ENCODE data around the gene SLC6A13. TPM values are rescaled to one million over a fixed set of nuclear protein-coding genes. Genes with fewer than 3 reads are reported as not detected.

SLC6A13 gene
- total and polyA plus RNA-seq, 4 donors, result 0.23 to 12.0 (median 7.5) TPM

DNA sequence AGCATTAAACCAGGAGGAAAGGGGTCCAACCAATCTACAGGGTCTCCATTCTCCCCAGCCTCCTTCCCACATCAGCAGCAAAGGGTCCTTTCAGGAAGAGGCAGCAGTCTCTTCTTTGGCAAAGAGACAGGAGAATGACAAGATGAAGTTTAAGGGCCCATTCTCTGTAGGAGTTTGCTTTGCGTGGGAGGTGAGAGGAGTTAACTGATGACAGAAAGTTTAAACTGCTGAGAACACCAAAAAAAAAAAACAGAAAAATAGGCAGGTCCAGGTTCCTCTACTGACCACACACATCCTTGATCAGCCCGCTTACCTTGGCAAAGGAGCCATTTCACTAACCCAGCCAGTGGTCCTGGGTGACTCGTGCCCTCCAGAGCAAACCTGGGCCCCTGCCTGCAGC is 5.7 kb downstream of the SLC6A13 start:
- WGBS, result 94% methylated on average over 3 of the region's 3 CpGs

DNA sequence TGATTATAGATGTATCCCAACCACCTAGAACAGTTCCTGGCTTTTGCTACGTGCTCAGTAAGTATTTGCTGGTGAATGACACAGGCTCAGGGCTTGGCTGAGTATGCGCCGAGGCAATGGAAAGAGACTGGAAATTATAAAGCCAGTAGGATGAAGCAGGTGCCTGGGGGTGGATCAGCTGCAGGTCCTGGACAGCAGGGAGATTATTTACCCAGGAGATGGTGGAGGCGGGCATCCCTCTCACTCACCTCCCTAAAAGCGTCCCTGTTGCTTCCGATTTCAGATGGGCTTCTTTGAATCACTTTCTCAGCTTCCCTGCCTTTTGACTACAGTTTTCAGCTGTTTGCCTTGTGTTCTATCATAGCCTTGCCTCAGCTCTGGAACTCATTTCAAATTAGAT is 6.4 kb downstream of the SLC6A13 start:
- Histone ChIP-seq H3K36me3 (ENCODE audit: control insufficient read depth in 4 of 4, insufficient read depth in 3 of 4, low read depth in 1 of 4, low read length in 3 of 4) (no peaks in the 10 kb centered on the region), H3K9ac (ENCODE audit: low read depth in 1 of 2, low read length in 2 of 2) (no peak overlapping the region), H3K4me1 (ENCODE audit: control insufficient read depth in 4 of 4, insufficient read depth in 4 of 4, low read length in 3 of 4) (peaks cover 3 to 16% (median 5%) of the 10 kb centered on the region in 4 donors), H3K27me3 (ENCODE audit: control insufficient read depth in 4 of 4, insufficient read depth in 4 of 4, low read length in 3 of 4) (peaks cover 0 to 2% (median 0%) of the 10 kb centered on the region in 4 donors), H3K27ac (ENCODE audit: low read depth in 1 of 2, low read length in 2 of 2) (no peak overlapping the region), H3K4me3 (ENCODE audit: low read depth in 1 of 3, low read length in 3 of 3) (no peak overlapping the region), H3K9me3 (ENCODE audit: control insufficient read depth in 4 of 4, low read length in 3 of 4) (no peaks in the 10 kb centered on the region)
- TF ChIP-seq RXRA (IDR thresholded peaks at IDR 0.05) (no peak), HNF4A (conservative IDR thresholded peaks at IDR 0.05) (no peak), SP1 (IDR thresholded peaks at IDR 0.05) (no peak), HNF4G (IDR thresholded peaks at IDR 0.05) (no peak), YY1 (IDR thresholded peaks at IDR 0.05) (no peak), JUND (IDR thresholded peaks at IDR 0.05) (no peak), NR2F2 (IDR thresholded peaks at IDR 0.05) (no peak), RAD21 (IDR thresholded peaks at IDR 0.05) (no peak)
- TF ChIP-seq, protein P1, sequence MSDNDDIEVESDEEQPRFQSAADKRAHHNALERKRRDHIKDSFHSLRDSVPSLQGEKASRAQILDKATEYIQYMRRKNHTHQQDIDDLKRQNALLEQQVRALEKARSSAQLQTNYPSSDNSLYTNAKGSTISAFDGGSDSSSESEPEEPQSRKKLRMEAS (IDR thresholded peaks at IDR 0.05), result no peak
- TF ChIP-seq, protein P2, sequence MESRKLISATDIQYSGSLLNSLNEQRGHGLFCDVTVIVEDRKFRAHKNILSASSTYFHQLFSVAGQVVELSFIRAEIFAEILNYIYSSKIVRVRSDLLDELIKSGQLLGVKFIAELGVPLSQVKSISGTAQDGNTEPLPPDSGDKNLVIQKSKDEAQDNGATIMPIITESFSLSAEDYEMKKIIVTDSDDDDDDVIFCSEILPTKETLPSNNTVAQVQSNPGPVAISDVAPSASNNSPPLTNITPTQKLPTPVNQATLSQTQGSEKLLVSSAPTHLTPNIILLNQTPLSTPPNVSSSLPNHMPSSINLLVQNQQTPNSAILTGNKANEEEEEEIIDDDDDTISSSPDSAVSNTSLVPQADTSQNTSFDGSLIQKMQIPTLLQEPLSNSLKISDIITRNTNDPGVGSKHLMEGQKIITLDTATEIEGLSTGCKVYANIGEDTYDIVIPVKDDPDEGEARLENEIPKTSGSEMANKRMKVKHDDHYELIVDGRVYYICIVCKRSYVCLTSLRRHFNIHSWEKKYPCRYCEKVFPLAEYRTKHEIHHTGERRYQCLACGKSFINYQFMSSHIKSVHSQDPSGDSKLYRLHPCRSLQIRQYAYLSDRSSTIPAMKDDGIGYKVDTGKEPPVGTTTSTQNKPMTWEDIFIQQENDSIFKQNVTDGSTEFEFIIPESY (IDR thresholded peaks at IDR 0.05), result no peak
- TF ChIP-seq, protein P3, sequence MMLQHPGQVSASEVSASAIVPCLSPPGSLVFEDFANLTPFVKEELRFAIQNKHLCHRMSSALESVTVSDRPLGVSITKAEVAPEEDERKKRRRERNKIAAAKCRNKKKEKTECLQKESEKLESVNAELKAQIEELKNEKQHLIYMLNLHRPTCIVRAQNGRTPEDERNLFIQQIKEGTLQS (IDR thresholded peaks at IDR 0.05), result no peak
- 95% methylated on average over 6 of the region's 6 CpGs for WGBS
- no peak for DNase-seq (ENCODE audit: low spot score)

More for the DNA sequence above, 5.7 kb downstream of the SLC6A13 start:
- Histone ChIP-seq H3K4me3 (ENCODE audit: low read depth in 1 of 3, low read length in 3 of 3) (no peak overlapping the region), H3K36me3 (ENCODE audit: control insufficient read depth in 4 of 4, insufficient read depth in 3 of 4, low read depth in 1 of 4, low read length in 3 of 4) (no peaks in the 10 kb centered on the region), H3K27me3 (ENCODE audit: control insufficient read depth in 4 of 4, insufficient read depth in 4 of 4, low read length in 3 of 4) (peaks cover 0 to 2% (median 0%) of the 10 kb centered on the region in 4 donors), H3K27ac (ENCODE audit: low read depth in 1 of 2, low read length in 2 of 2) (no peak overlapping the region), H3K9ac (ENCODE audit: low read depth in 1 of 2, low read length in 2 of 2) (no peak overlapping the region), H3K4me1 (ENCODE audit: control insufficient read depth in 4 of 4, insufficient read depth in 4 of 4, low read length in 3 of 4) (peaks cover 3 to 16% (median 5%) of the 10 kb centered on the region in 4 donors), H3K9me3 (ENCODE audit: control insufficient read depth in 4 of 4, low read length in 3 of 4) (no peaks in the 10 kb centered on the region)
- DNase-seq (ENCODE audit: low spot score), result no peak
- TF ChIP-seq FOXA1 (IDR thresholded peaks at IDR 0.05) (no peak), HNF4G (IDR thresholded peaks at IDR 0.05) (no peak), JUND (IDR thresholded peaks at IDR 0.05) (no peak), FOXA2 (IDR thresholded peaks at IDR 0.05) (no peak)

DNA sequence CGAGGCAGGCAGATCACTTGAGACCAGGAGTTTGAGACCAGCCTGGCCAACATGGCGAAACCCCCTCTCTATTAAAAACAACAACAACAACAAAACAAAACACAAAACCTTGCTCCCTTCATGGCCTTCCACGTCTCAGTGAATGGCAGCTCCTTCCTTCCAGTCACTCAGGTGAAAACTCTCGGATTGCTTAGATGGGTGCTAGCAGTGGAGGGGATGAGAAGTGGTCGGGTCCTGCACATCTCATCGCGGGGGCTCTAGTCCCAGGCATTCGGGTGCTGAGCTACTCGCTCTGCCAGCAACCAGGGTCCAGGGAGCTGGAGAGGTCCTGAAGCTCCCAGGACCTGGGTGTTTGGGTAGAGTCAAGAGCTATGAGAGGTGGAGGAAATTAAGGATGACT is 7.7 kb downstream of the SLC6A13 start:
- H3K4me1 ChIP-seq (ENCODE audit: control insufficient read depth in 4 of 4, insufficient read depth in 4 of 4, low read length in 3 of 4), result peaks cover 3 to 16% (median 5%) of the 10 kb centered on the region in 4 donors
- no peaks in the 10 kb centered on the region for H3K9me3 ChIP-seq (ENCODE audit: control insufficient read depth in 4 of 4, low read length in 3 of 4)
- no peak overlapping the region for H3K27ac ChIP-seq (ENCODE audit: low read depth in 1 of 2, low read length in 2 of 2)
- no peak overlapping the region for H3K9ac ChIP-seq (ENCODE audit: low read depth in 1 of 2, low read length in 2 of 2)
- 89% methylated on average over 9 of the region's 9 CpGs for WGBS
- no peaks in the 10 kb centered on the region for H3K36me3 ChIP-seq (ENCODE audit: control insufficient read depth in 4 of 4, insufficient read depth in 3 of 4, low read depth in 1 of 4, low read length in 3 of 4)
- H3K27me3 ChIP-seq (ENCODE audit: control insufficient read depth in 4 of 4, insufficient read depth in 4 of 4, low read length in 3 of 4), result no peaks in the 10 kb centered on the region
- H3K4me3 ChIP-seq (ENCODE audit: low read depth in 1 of 3, low read length in 3 of 3), result no peak overlapping the region
- no peak for TF ChIP-seq RXRA (IDR thresholded peaks at IDR 0.05)
- TF ChIP-seq, protein P3 (IDR thresholded peaks at IDR 0.05), result no peak
- no peak for TF ChIP-seq FOXA1 (IDR thresholded peaks at IDR 0.05)
- TF ChIP-seq TAF1 (conservative IDR thresholded peaks at IDR 0.05), result no peak
- TF ChIP-seq NR2F2 (IDR thresholded peaks at IDR 0.05), result no peak
- DNase-seq (ENCODE audit: low spot score), result no peak

Measured in liver (tissue), 9 donors.